Peyer's patch (tissue), 4 donors: ENCODE data around the gene IFNA2. TPM values are rescaled to one million over a fixed set of nuclear protein-coding genes. Genes with fewer than 3 reads are reported as not detected.

Experiments used
- DNase-seq, 3 donors: peaks; one replicate each; pipeline ENCODE4 v3.0.0-alpha.2; 2017 to 2019
- H3K27ac ChIP-seq, 4 donors: fragments of 200-600 bp; sonication (generic); one replicate each; pipeline ENCODE4 v1.5.1; 2016 to 2019
- H3K27me3 ChIP-seq, 2 donors: fragments of 200-600 bp; sonication (generic); one replicate each; pipeline ENCODE4 v1.5.1; 2019
- H3K36me3 ChIP-seq, 3 donors: fragments of 200-600 bp; sonication (generic); one replicate each; pipeline ENCODE4 v1.5.1; 2016 to 2019
- H3K4me1 ChIP-seq, 4 donors: fragments of 200-600 bp; sonication (generic); one replicate each; pipeline ENCODE4 v1.5.1; 2016 to 2019
- H3K4me3 ChIP-seq, 4 donors: fragments of 200-600 bp; sonication (generic); 1 replicate in 3 of 4; 2 replicates in 1 of 4; pipeline ENCODE4 v1.5.1; 2016 to 2019; ENCODE audit warnings: mild to moderate bottlenecking in 1 of 4
- H3K9me3 ChIP-seq, 4 donors: fragments of 200-600 bp; sonication (generic); one replicate each; pipeline ENCODE4 v1.5.1; 2016 to 2019; ENCODE audit warnings: mild to moderate bottlenecking in 1 of 4
- CTCF ChIP-seq, 6 experiments: fragments of 450-650 bp in 4 of 6; fragments of 200-600 bp in 2 of 6; sonication (generic) in 1 of 6; IDR thresholded peaks; one replicate each; pipeline ENCODE4 v1.5.1; 2017 to 2019; ENCODE audit warnings: antibody characterized with exemption in 6 of 6, mild to moderate bottlenecking in 3 of 6, moderate library complexity in 1 of 6
- POLR2A ChIP-seq, 2 donors: fragments of 450-650 bp; IDR thresholded peaks; one replicate each; pipeline ENCODE4 v1.5.1; 2017; ENCODE audit warnings: antibody characterized with exemption in 2 of 2, mild to moderate bottlenecking in 2 of 2, moderate library complexity in 2 of 2
- total RNA-seq, 4 donors: library from RNA; depleted of rRNA; stranded (reverse); fragments of >200 nt; gene quantifications; one replicate each; pipeline ENCODE4 v1.1.0, GENCODE V29; 2016

Gene IFNA2
- total RNA-seq, 4 donors from 2014 or later: not detected

DNA sequence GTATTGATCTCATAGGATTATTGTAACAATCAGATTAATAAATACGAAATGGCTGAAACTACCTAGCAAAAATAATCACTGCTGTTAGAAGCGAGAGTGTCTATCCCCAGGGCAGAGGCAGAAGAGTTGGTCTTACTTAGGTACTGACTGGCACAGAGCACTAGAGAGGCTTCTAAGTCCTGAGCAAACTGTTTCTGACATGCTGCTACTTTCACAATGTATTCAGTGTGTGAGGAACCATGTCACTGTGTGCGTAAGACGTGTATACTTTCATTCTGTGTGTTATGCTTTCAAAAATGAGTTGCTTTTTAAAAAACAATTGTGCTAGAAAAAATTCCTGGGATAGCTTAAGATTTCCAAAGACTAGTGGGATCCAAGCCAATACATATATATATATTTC lies 44.5 kb downstream of the IFNA2 start:
- Histone ChIP-seq H3K9me3 (no peaks in the 10 kb centered on the region), H3K27me3 (no peaks in the 10 kb centered on the region), H3K4me1 (no peaks in the 10 kb centered on the region), H3K27ac (no peak overlapping the region), H3K36me3 (no peaks in the 10 kb centered on the region), H3K4me3 (no peak overlapping the region)
- DNase-seq: no peak
- TF ChIP-seq CTCF (IDR thresholded peaks at IDR 0.05) (no peak), POLR2A (IDR thresholded peaks at IDR 0.05) (no peak)

DNA sequence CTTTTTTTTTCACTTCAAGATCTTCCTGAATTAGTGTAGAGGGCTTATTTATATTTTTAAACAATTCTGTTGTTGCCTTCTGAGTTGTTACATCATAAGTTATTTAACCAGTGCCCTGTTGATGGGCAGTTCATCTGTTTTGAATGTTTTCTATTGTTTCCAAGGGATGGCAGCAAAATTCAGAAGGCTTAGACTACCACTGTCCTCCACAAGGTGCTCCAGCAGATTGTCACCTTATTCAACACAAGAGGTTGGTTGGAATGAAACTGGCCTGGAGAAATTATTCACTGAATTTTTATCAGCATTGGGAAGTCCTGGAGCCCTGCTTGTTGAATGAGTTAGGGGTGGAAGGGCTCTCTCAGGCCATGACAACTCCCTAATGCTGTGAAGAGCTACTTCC lies 48.7 kb downstream of the IFNA2 start:
- no peak overlapping the region for H3K4me3 ChIP-seq
- H3K27me3 ChIP-seq: no peaks in the 10 kb centered on the region
- no peak for TF ChIP-seq CTCF (IDR thresholded peaks at IDR 0.05)
- TF ChIP-seq POLR2A (IDR thresholded peaks at IDR 0.05): no peak
- no peak overlapping the region for H3K27ac ChIP-seq
- no peak for DNase-seq
- H3K4me1 ChIP-seq: peaks cover 0 to 25% (median 5%) of the 10 kb centered on the region in 4 donors
- H3K36me3 ChIP-seq: no peaks in the 10 kb centered on the region
- H3K9me3 ChIP-seq: no peaks in the 10 kb centered on the region

- Histone ChIP-seq H3K4me1 (peaks cover 0 to 38% (median 5%) of the 10 kb centered on the region in 4 donors), H3K36me3 (no peaks in the 10 kb centered on the region), H3K9me3 (no peaks in the 10 kb centered on the region), H3K4me3 (peak within 1 kb of the TSS; percentile 57 to 73 (median 70)), H3K27ac (peak within 1 kb of the TSS; percentile 86 to 95 (median 91)), H3K27me3 (no peaks in the 10 kb centered on the region)
- TF ChIP-seq CTCF (IDR thresholded peaks at IDR 0.05) (no peak), POLR2A (IDR thresholded peaks at IDR 0.05) (peak; percentile 47 to 73)
- DNase-seq: peak; percentile 84 to 96 (median 94)
Measured at GRCh38 chr9:21334701-21335632, 50.2 kb downstream of the IFNA2 start, which contains the start of gene KLHL9. Gene KLHL9, minus strand, starts transcription at chr9:21335404. Its CDS starts 545 bp downstream, at chr9:21334859.

Other genes starting within 250 kb of the IFNA2 start
- gene IFNW1, start 243.6 kb downstream of the IFNA2 start, total RNA-seq: not detected
- gene IFNA21, start 218.7 kb downstream of the IFNA2 start, total RNA-seq: not detected
- not detected for gene IFNA4, start 197.8 kb downstream of the IFNA2 start, total RNA-seq
- not detected for gene IFNA7, start 183.2 kb downstream of the IFNA2 start, total RNA-seq
- not detected for gene IFNA10, start 178.3 kb downstream of the IFNA2 start, total RNA-seq
- gene IFNA16, start 168.1 kb downstream of the IFNA2 start, total RNA-seq: not detected
- not detected for gene IFNA17, start 157.2 kb downstream of the IFNA2 start, total RNA-seq
- gene IFNA14, start 145.4 kb downstream of the IFNA2 start, total RNA-seq: not detected
- gene IFNA5, start 80.1 kb downstream of the IFNA2 start, total RNA-seq: 1 to 10 TPM in 1 of 4 donors, not detected in 3; 1.4 TPM
- 10 to 100 TPM; 16.3 to 23.1 (median 18.5) TPM for gene KLHL9, start 50.0 kb downstream of the IFNA2 start, total RNA-seq
- gene IFNA6, start 34.5 kb downstream of the IFNA2 start, total RNA-seq: not detected
- gene IFNA13, start 17.3 kb downstream of the IFNA2 start, total RNA-seq: not detected
- gene IFNA8, start 23.7 kb upstream of the IFNA2 start, total RNA-seq: not detected
- gene IFNA1, start 55.0 kb upstream of the IFNA2 start, total RNA-seq: not detected
- 1 to 10 TPM in 3 of 4 donors, not detected in 1; 5.3 to 5.5 (median 5.3) TPM for gene IFNE, start 96.9 kb upstream of the IFNA2 start, total RNA-seq